Left ventricle myocardium inferior (tissue), 1 donor: ENCODE data around the gene PAIP2B. TPM values are rescaled to one million over a fixed set of nuclear protein-coding genes. Genes with fewer than 3 reads are reported as not detected.

Experiments used
- DNase-seq: peaks from one replicate; pipeline ENCODE4 v3.0.0-alpha.2; 2020
- H3K27ac ChIP-seq: fragments of 200-600 bp; replicated peaks from 2 replicates; pipeline ENCODE4 v1.8.0; 2021
- H3K27me3 ChIP-seq: fragments of 200-600 bp; 2 replicates; pipeline ENCODE4 v1.8.0; 2021; ENCODE audit warnings: low read depth
- H3K36me3 ChIP-seq: fragments of 200-600 bp; 2 replicates; pipeline ENCODE4 v1.8.0; 2021
- H3K4me1 ChIP-seq: fragments of 200-600 bp; 2 replicates; pipeline ENCODE4 v1.8.0; 2021
- H3K4me3 ChIP-seq: fragments of 200-600 bp; 2 replicates; pipeline ENCODE4 v1.8.0; 2021; ENCODE audit warnings: mild to moderate bottlenecking, moderate library complexity
- H3K9me3 ChIP-seq: fragments of 200-600 bp; replicated peaks from 2 replicates; pipeline ENCODE4 v1.8.0; 2021
- intact Hi-C: fragments of 100-400 bp; cut with micrococcal nuclease; formaldehyde crosslinking; loops from one replicate; pipeline ENCODE4 v1.11.0; 2022
- total RNA-seq: library from RNA; stranded (reverse); fragmentation: NEBNext Ultra II Directional; extraction: Animal tissue kit (Norgen Biotek cat#: 25700); gene quantifications from one replicate; pipeline ENCODE4 v1.2.1, GENCODE V29; 2021
- TF ChIP-seq, protein P1 (sequence below): fragments of 200-600 bp; IDR thresholded peaks from 2 replicates; pipeline ENCODE4 v1.8.0; 2021; ENCODE audit warnings: antibody characterized with exemption, mild to moderate bottlenecking, borderline replicate concordance
- donor health status: DM: no; HTN: yes; CAD: no; lungs with severe emphysema.

PAIP2B gene
- total RNA-seq, 1 donor from 2014 or later = 76.6 TPM

DNA sequence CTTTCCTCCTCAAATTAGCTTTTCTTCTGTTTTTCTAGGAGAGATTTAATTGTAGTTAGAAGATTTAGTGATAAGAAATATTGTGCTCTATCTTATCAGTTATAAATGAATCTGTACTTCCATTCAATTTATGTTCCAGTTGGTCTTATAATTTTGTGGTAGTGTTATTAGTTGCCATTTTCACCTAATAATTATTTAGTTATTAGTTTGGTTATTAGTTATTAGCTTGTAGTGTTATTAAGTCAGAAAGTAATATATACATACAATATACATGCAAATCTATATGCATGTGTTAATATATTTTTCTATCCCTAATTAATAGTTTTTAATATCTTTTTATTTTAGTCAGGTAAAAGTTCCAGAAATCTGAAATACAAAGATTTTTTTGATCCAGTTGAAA lies 93.3 kb downstream of the PAIP2B start:
- intact Hi-C loops = no loop called here
- Histone ChIP-seq H3K27me3 (no peaks in the 10 kb centered on the region), H3K36me3 (peaks cover 56% of the 10 kb centered on the region), H3K9me3 (no peaks in the 10 kb centered on the region), H3K27ac (no peak overlapping the region), H3K4me3 (no peak overlapping the region), H3K4me1 (peaks cover 42% of the 10 kb centered on the region)
- TF ChIP-seq, protein P1, sequence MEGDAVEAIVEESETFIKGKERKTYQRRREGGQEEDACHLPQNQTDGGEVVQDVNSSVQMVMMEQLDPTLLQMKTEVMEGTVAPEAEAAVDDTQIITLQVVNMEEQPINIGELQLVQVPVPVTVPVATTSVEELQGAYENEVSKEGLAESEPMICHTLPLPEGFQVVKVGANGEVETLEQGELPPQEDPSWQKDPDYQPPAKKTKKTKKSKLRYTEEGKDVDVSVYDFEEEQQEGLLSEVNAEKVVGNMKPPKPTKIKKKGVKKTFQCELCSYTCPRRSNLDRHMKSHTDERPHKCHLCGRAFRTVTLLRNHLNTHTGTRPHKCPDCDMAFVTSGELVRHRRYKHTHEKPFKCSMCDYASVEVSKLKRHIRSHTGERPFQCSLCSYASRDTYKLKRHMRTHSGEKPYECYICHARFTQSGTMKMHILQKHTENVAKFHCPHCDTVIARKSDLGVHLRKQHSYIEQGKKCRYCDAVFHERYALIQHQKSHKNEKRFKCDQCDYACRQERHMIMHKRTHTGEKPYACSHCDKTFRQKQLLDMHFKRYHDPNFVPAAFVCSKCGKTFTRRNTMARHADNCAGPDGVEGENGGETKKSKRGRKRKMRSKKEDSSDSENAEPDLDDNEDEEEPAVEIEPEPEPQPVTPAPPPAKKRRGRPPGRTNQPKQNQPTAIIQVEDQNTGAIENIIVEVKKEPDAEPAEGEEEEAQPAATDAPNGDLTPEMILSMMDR = no peak
- no peak for DNase-seq

Other genes starting within 250 kb of the PAIP2B start
- gene ANKRD53, start 248.5 kb downstream of the PAIP2B start, total RNA-seq = 0.33 TPM
- 50.7 TPM for gene TEX261, start 232.2 kb downstream of the PAIP2B start, total RNA-seq
- gene NAGK, start 158.5 kb downstream of the PAIP2B start, total RNA-seq = 46.7 TPM
- gene MCEE, start 96.9 kb downstream of the PAIP2B start, total RNA-seq = 39.7 TPM
- gene MPHOSPH10, start 96.5 kb downstream of the PAIP2B start, total RNA-seq = 20.7 TPM
- 97.1 TPM for gene ZNF638, start 104.7 kb upstream of the PAIP2B start, total RNA-seq
- 48.2 TPM for gene DYSF, start 226.5 kb upstream of the PAIP2B start, total RNA-seq